ENCODE data around the gene FAAP100. TPM values are rescaled to one million over a fixed set of nuclear protein-coding genes. Genes with fewer than 3 reads are reported as not detected.
"Not testable (repeated sequence)": the region's sequence is repeated elsewhere in the genome, so short reads cannot be mapped to it uniquely, and the experiment has no call there.

FAAP100 gene
- total RNA-seq, 2 experiments from 2014 or later = 33.5 to 39.7 TPM

- ChIA-PET CTCF (no interaction called here), POLR2A (no interaction called here)
- Mint-ChIP-seq H3K4me3 (no peak overlapping the region), H3K4me1 (ENCODE audit: low read depth) (no peaks in the 10 kb centered on the region), H3K27me3 (peaks cover 15% of the 10 kb centered on the region), H3K9me3 (no peaks in the 10 kb centered on the region), H3K36me3 (no peaks in the 10 kb centered on the region), H3K27ac (no peak overlapping the region)
- intact Hi-C loops (cut with micrococcal nuclease) = no loop called here
- no peak for DNase-seq
These were observed 19.5 kb downstream of the FAAP100 start for GRCh38 chr17:81532490-81533287.

- H3K4me3 Mint-ChIP-seq; H3K27ac Mint-ChIP-seq; DNase-seq; H3K36me3 Mint-ChIP-seq; POLR2A ChIA-PET; H3K9me3 Mint-ChIP-seq; CTCF ChIA-PET; H3K4me1 Mint-ChIP-seq (ENCODE audit: low read depth); intact Hi-C loops (cut with micrococcal nuclease): not testable (repeated sequence)
- peaks cover 16% of the 10 kb centered on the region for H3K27me3 Mint-ChIP-seq
These were observed 20.2 kb downstream of the FAAP100 start for GRCh38 chr17:81531998-81532404.

GRCh38 chr17:81531013-81531412 is 21.1 kb downstream of the FAAP100 start:
- intact Hi-C loops (cut with micrococcal nuclease); CTCF ChIA-PET; H3K27ac Mint-ChIP-seq; H3K4me1 Mint-ChIP-seq (ENCODE audit: low read depth); POLR2A ChIA-PET; H3K4me3 Mint-ChIP-seq; DNase-seq; H3K36me3 Mint-ChIP-seq; H3K9me3 Mint-ChIP-seq: not testable (repeated sequence)
- peaks cover 18% of the 10 kb centered on the region for H3K27me3 Mint-ChIP-seq

- Mint-ChIP-seq H3K27ac (no peak overlapping the region), H3K9me3 (no peaks in the 10 kb centered on the region), H3K4me1 (ENCODE audit: low read depth) (no peaks in the 10 kb centered on the region), H3K4me3 (no peak overlapping the region), H3K27me3 (peaks cover 14% of the 10 kb centered on the region), H3K36me3 (no peaks in the 10 kb centered on the region)
- no peak for DNase-seq
- intact Hi-C loops (cut with micrococcal nuclease) = no loop called here
- ChIA-PET CTCF (no interaction called here), POLR2A (no interaction called here)
These were observed 22.7 kb downstream of the FAAP100 start for GRCh38 chr17:81529437-81529803.

GRCh38 chr17:81528651-81529436 is 23.3 kb downstream of the FAAP100 start:
- CTCF ChIA-PET = no interaction called here
- H3K9me3 Mint-ChIP-seq = no peaks in the 10 kb centered on the region
- intact Hi-C loops (cut with micrococcal nuclease) = no loop called here
- H3K27me3 Mint-ChIP-seq = peaks cover 14% of the 10 kb centered on the region
- H3K36me3 Mint-ChIP-seq = no peaks in the 10 kb centered on the region
- POLR2A ChIA-PET = no interaction called here
- H3K4me1 Mint-ChIP-seq (ENCODE audit: low read depth) = no peaks in the 10 kb centered on the region
- H3K4me3 Mint-ChIP-seq = no peak overlapping the region
- no peak for DNase-seq
- no peak overlapping the region for H3K27ac Mint-ChIP-seq

GRCh38 chr17:81528384-81528650 is 23.8 kb downstream of the FAAP100 start:
- intact Hi-C loops (cut with micrococcal nuclease) = no loop called here
- H3K4me1 Mint-ChIP-seq (ENCODE audit: low read depth) = no peaks in the 10 kb centered on the region
- H3K4me3 Mint-ChIP-seq = no peak overlapping the region
- POLR2A ChIA-PET = no interaction called here
- no peaks in the 10 kb centered on the region for H3K9me3 Mint-ChIP-seq
- no peak overlapping the region for H3K27ac Mint-ChIP-seq
- H3K36me3 Mint-ChIP-seq = no peaks in the 10 kb centered on the region
- DNase-seq = no peak
- H3K27me3 Mint-ChIP-seq = peaks cover 11% of the 10 kb centered on the region
- CTCF ChIA-PET = no interaction called here

GRCh38 chr17:81527591-81528383 is 24.4 kb downstream of the FAAP100 start, which contains the start of gene FSCN2:
Gene FSCN2 (plus strand): TSS chr17:81528377. CDS start chr17:81528532, 155 bp downstream.
- intact Hi-C loops (cut with micrococcal nuclease) = no loop called here
- CTCF ChIA-PET = no interaction called here
- H3K4me3 Mint-ChIP-seq = no peak within 1 kb of the TSS
- no peak within 1 kb of the TSS for H3K27ac Mint-ChIP-seq
- H3K4me1 Mint-ChIP-seq (ENCODE audit: low read depth) = no peaks in the 10 kb centered on the region
- no peak for DNase-seq
- H3K27me3 Mint-ChIP-seq = peaks cover 8% of the 10 kb centered on the region
- POLR2A ChIA-PET = no interaction called here
- H3K9me3 Mint-ChIP-seq = no peaks in the 10 kb centered on the region
- no peaks in the 10 kb centered on the region for H3K36me3 Mint-ChIP-seq

- H3K4me1 Mint-ChIP-seq (ENCODE audit: low read depth) = no peaks in the 10 kb centered on the region
- CTCF ChIA-PET = no interaction called here
- no peak for DNase-seq
- intact Hi-C loops (cut with micrococcal nuclease) = no loop called here
- H3K36me3 Mint-ChIP-seq = no peaks in the 10 kb centered on the region
- peaks cover 8% of the 10 kb centered on the region for H3K27me3 Mint-ChIP-seq
- no peaks in the 10 kb centered on the region for H3K9me3 Mint-ChIP-seq
- H3K27ac Mint-ChIP-seq = no peak overlapping the region
- POLR2A ChIA-PET = no interaction called here
- H3K4me3 Mint-ChIP-seq = no peak overlapping the region
These were observed 25.2 kb downstream of the FAAP100 start for GRCh38 chr17:81526662-81527571.

- H3K4me1 Mint-ChIP-seq (ENCODE audit: low read depth) = no peaks in the 10 kb centered on the region
- H3K27ac Mint-ChIP-seq = no peak overlapping the region
- H3K4me3 Mint-ChIP-seq = no peak overlapping the region
- H3K36me3 Mint-ChIP-seq = no peaks in the 10 kb centered on the region
- peaks cover 8% of the 10 kb centered on the region for H3K27me3 Mint-ChIP-seq
- CTCF ChIA-PET = no interaction called here
- no peak for DNase-seq
- POLR2A ChIA-PET = no interaction called here
- H3K9me3 Mint-ChIP-seq = no peaks in the 10 kb centered on the region
- intact Hi-C loops (cut with micrococcal nuclease) = no loop called here
These were observed 27.3 kb downstream of the FAAP100 start for GRCh38 chr17:81524865-81525159.

- intact Hi-C loops (cut with micrococcal nuclease) = no loop called here
- H3K9me3 Mint-ChIP-seq = no peaks in the 10 kb centered on the region
These were observed 27.9 kb downstream of the FAAP100 start for GRCh38 chr17:81524039-81524864.

GRCh38 chr17:81523402-81524038 is 28.6 kb downstream of the FAAP100 start:
- Mint-ChIP-seq H3K4me1 (ENCODE audit: low read depth) (no peaks in the 10 kb centered on the region), H3K9me3 (no peaks in the 10 kb centered on the region), H3K27me3 (peaks cover 8% of the 10 kb centered on the region), H3K27ac (no peak overlapping the region), H3K36me3 (no peaks in the 10 kb centered on the region), H3K4me3 (no peak overlapping the region)
- ChIA-PET POLR2A (no interaction called here), CTCF (no interaction called here)
- intact Hi-C loops (cut with micrococcal nuclease) = no loop called here
- no peak for DNase-seq

More at GRCh38 chr17:81524039-81524864, 27.9 kb downstream of the FAAP100 start:
- ChIA-PET CTCF (no interaction called here), POLR2A (no interaction called here)
- DNase-seq = no peak
- Mint-ChIP-seq H3K36me3 (no peaks in the 10 kb centered on the region), H3K4me3 (no peak overlapping the region), H3K27ac (no peak overlapping the region), H3K4me1 (ENCODE audit: low read depth) (no peaks in the 10 kb centered on the region), H3K27me3 (peaks cover 8% of the 10 kb centered on the region)

Data from activated CD4-positive, alpha-beta memory T cell treated with anti-CD3 and anti-CD28 coated beads for 36 hours (primary cell).